Parathyroid adenoma (tissue), 2 donors: ENCODE data around the gene PCCA.
"Not testable (repeated sequence)": the region's sequence is repeated elsewhere in the genome, so short reads cannot be mapped to it uniquely, and the experiment has no call there.

Experiments
- H2AFZ ChIP-seq: fragments of 300-600 bp; sonication (generic); one replicate; pipeline ENCODE4 v1.7.0; 2017; ENCODE audit warnings: antibody characterized with exemption, mild to moderate bottlenecking
- H3K27ac ChIP-seq: fragments of 300-600 bp; sonication (generic); one replicate; pipeline ENCODE4 v1.7.0; 2017
- H3K27me3 ChIP-seq: fragments of 300-600 bp; sonication (generic); one replicate; pipeline ENCODE4 v1.7.0; 2017; ENCODE audit warnings: low read length; ENCODE audit not compliant: control insufficient read depth, insufficient read depth
- H3K36me3 ChIP-seq: fragments of 300-600 bp; sonication (generic); one replicate; pipeline ENCODE4 v1.7.0; 2017; ENCODE audit warnings: low read length; ENCODE audit not compliant: control insufficient read depth, insufficient read depth
- H3K4me1 ChIP-seq: fragments of 300-600 bp; sonication (generic); one replicate; pipeline ENCODE4 v1.7.0; 2017; ENCODE audit warnings: control low read depth
- H3K4me2 ChIP-seq: fragments of 300-600 bp; sonication (generic); one replicate; pipeline ENCODE4 v1.7.0; 2017; ENCODE audit warnings: low read length
- H3K4me3 ChIP-seq: fragments of 300-600 bp; sonication (generic); one replicate; pipeline ENCODE4 v1.7.0; 2017; ENCODE audit warnings: low read depth, low read length
- H3K79me2 ChIP-seq: fragments of 300-600 bp; sonication (generic); one replicate; pipeline ENCODE4 v1.7.0; 2017; ENCODE audit warnings: control low read depth
- H3K9ac ChIP-seq: fragments of 300-600 bp; sonication (generic); one replicate; pipeline ENCODE4 v1.7.0; 2017; ENCODE audit warnings: mild to moderate bottlenecking
- H3K9me3 ChIP-seq: fragments of 300-600 bp; sonication (generic); one replicate; pipeline ENCODE4 v1.7.0; 2017; ENCODE audit warnings: low read length; ENCODE audit not compliant: control insufficient read depth
- CTCF ChIP-seq: fragments of 300-600 bp; sonication (generic); IDR thresholded peaks from one replicate; pipeline ENCODE4 v1.7.0; 2017; ENCODE audit warnings: antibody characterized with exemption, mild to moderate bottlenecking
- donor health status: primary hyperparathyroidism.

Gene PCCA

GRCh38 chr13:100274942-100275506, 186.1 kb downstream of the PCCA start:
- Histone ChIP-seq H3K36me3 (no peaks in the 10 kb centered on the region), H3K9me3 (no peaks in the 10 kb centered on the region), H2AFZ (no peak overlapping the region), H3K4me3 (no peak overlapping the region), H3K27ac (no peak overlapping the region), H3K4me1 (no peaks in the 10 kb centered on the region), H3K27me3 (no peaks in the 10 kb centered on the region), H3K4me2 (no peak overlapping the region), H3K79me2 (no peaks in the 10 kb centered on the region), H3K9ac (no peak overlapping the region)
- TF ChIP-seq CTCF = no peak

GRCh38 chr13:100275746-100276145, 186.9 kb downstream of the PCCA start:
- Histone ChIP-seq H3K4me2 (no peak overlapping the region), H3K79me2 (no peaks in the 10 kb centered on the region), H3K27ac (no peak overlapping the region), H3K9ac (no peak overlapping the region), H3K27me3 (no peaks in the 10 kb centered on the region), H3K4me3 (no peak overlapping the region), H3K4me1 (no peaks in the 10 kb centered on the region), H3K9me3 (no peaks in the 10 kb centered on the region), H2AFZ (no peak overlapping the region), H3K36me3 (no peaks in the 10 kb centered on the region)
- TF ChIP-seq CTCF = no peak

GRCh38 chr13:100280681-100281080, 191.8 kb downstream of the PCCA start:
- Histone ChIP-seq H3K4me1 (no peaks in the 10 kb centered on the region), H3K9ac (no peak overlapping the region), H3K9me3 (no peaks in the 10 kb centered on the region), H2AFZ (no peak overlapping the region), H3K4me2 (no peak overlapping the region), H3K27ac (no peak overlapping the region), H3K79me2 (no peaks in the 10 kb centered on the region), H3K27me3 (no peaks in the 10 kb centered on the region), H3K4me3 (no peak overlapping the region), H3K36me3 (no peaks in the 10 kb centered on the region)
- no peak for TF ChIP-seq CTCF

DNA sequence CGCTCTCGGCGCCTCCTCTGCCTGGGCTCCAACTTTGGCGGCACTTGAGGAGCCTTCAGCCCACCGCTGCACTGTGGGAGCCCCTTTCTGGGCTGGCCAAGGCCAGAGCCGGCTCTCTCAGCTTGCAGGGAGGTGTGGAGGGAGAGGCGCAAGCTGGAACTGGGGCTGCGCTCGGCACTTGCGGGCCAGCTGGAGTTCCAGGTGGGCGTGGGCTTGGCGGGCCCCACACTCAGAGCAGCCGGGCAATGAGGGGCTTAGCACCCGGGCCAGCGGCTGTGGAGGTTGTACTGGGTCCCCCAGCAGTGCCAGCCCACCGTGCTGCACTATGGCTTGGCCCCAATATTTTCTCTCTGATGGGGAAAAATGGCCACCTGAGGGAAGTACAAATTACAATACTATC, 193.4 kb downstream of the PCCA start:
- not testable (repeated sequence) for H3K4me1 ChIP-seq

DNA sequence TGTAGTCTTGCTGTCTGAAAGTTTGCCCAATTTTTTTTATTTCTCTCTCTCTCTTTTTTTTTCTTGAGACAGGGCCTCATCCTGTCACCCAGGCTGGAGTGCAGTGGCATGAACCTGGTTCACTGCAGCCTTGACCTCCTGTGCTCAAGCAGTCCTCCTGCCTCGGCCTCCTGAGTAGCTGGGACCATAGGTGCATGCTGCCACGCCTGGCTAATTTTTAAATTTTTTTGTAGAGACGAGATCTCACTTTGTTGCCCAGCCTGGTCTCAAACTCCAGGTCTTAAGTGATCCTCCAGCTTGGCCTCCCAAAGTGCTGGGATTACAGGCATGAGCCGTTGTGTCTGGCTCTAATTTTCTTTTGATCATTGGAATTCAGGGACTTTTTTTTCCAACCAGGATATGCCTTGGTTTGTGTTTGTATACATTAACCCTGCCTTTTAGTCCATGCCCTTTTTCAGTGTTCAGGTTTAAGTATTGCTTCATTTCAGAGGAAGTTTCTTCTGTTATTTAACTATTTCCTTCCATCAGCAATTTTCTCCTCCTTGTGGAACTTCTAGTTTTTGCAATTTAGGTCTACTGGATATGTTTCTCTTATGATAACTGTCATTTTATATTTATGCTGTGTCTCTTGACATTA, 201.4 kb downstream of the PCCA start:
- no peaks in the 10 kb centered on the region for H3K79me2 ChIP-seq
- no peak for TF ChIP-seq CTCF
- H3K4me1 ChIP-seq = no peaks in the 10 kb centered on the region
- H3K9me3 ChIP-seq = no peaks in the 10 kb centered on the region
- no peaks in the 10 kb centered on the region for H3K27me3 ChIP-seq
- no peaks in the 10 kb centered on the region for H3K36me3 ChIP-seq
- no peak overlapping the region for H2AFZ ChIP-seq
- no peak overlapping the region for H3K4me3 ChIP-seq
- H3K9ac ChIP-seq = no peak overlapping the region
- H3K27ac ChIP-seq = no peak overlapping the region
- no peak overlapping the region for H3K4me2 ChIP-seq

More for the DNA sequence above, 193.4 kb downstream of the PCCA start:
- H3K36me3 ChIP-seq, H3K9me3 ChIP-seq, H3K4me2 ChIP-seq, H3K27me3 ChIP-seq, H2AFZ ChIP-seq, H3K27ac ChIP-seq, H3K79me2 ChIP-seq, H3K4me3 ChIP-seq, H3K9ac ChIP-seq: not testable (repeated sequence)
